NCI-H187 (cell line): ENCODE data around the gene SYVN1.
A peak's percentile ranks its signal among the peaks of the same experiment; 100 is the strongest.
"Not testable (repeated sequence)": the region's sequence is repeated elsewhere in the genome, so short reads cannot be mapped to it uniquely, and the experiment has no call there.

Source experiments
- DNase-seq, 2 experiments: peaks; one replicate each; lab custom pipeline; 2025; lab: John Stamatoyannopoulos, UW

SYVN1 gene

GRCh38 chr11:65134240-65134951, at the start of gene SYVN1:
Gene SYVN1 (minus strand): TSS chr11:65134519. CDS start chr11:65133601, 918 bp downstream.
- DNase-seq: peak; percentile 70 to 85

- DNase-seq: peak in 1 of 2 experiments; percentile 10
Observed at GRCh38 chr11:65183201-65183891, 49.0 kb upstream of the SYVN1 start.

DNA sequence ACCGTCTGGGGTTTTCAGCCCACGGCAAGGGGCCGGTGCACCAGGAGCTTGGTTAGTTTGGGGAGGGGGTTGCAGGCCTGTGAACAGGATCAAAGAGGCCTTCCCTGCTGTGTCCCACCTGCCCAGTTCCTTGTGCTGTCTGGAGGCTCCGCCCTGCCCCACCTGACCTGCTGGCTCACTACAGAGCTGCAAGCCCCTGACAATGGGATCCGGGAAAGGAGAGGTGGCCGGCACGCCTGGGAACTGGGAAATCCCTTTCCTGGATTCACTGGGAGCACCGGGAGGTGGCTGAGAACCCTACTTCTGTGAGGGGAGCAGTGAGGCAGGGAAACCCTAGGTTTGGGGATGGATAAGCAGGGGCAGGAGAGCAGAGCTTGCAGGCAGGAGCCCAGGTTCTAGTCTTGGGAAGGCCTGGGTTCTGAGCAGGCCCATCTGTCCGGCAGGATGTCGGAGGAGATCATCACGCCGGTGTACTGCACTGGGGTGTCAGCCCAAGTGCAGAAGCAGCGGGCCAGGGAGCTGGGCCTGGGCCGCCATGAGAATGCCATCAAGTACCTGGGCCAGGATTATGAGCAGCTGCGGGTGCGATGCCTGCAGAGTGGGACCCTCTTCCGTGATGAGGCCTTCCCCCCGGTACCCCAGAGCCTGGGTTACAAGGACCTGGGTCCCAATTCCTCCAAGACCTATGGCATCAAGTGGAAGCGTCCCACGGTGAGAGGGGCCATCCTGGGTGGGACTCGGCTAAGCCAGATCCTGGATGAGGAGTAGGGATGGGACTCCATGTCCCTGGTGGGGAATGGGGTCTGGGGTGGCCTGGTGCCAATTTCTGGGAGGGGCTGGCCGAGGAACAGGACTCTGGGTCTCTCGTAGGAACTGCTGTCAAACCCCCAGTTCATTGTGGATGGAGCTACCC, 48.2 kb upstream of the SYVN1 start:
- no peak for DNase-seq

GRCh38 chr11:65181569-65182257, 47.4 kb upstream of the SYVN1 start, which contains the start of gene CAPN1:
Gene CAPN1 (plus strand): TSS chr11:65181928. CDS start chr11:65182702, 774 bp downstream.
- DNase-seq: no peak

GRCh38 chr11:65180877-65181568, 46.7 kb upstream of the SYVN1 start:
- no peak for DNase-seq

- DNase-seq: not testable (repeated sequence)
Observed at GRCh38 chr11:65174571-65175010, 40.3 kb upstream of the SYVN1 start.

GRCh38 chr11:65172600-65172999, 38.3 kb upstream of the SYVN1 start:
- DNase-seq: no peak

DNA sequence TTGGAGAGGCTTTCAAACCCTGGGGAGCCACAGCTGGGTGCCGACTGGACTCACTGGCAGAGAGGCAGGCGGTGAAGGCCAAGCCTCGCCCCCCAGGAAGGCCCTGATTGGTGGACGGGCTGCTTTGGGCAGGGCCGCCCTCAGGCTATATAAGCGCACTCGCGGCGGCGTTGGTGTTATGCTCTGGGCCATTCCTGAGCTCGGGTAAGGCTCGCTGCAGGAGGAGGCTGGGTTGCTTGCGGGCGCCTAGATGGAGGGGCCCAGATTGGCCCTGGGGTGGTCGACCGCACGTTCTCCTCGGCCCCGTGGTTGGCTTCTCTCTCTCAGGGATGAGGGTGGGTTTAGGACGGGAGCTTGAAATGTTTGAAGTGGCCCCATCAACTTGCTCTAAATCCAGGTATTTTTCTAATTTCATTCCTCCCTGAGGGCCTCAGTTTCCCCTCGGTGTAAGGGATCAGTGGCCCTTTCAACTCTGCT, 35.8 kb upstream of the SYVN1 start, which contains the start of gene SPDYC:
SPDYC (plus strand) TSS at position 176 of the 477 bp plus-strand sequence. CDS start 1,125 bp downstream, outside the sequence.
- DNase-seq: no peak

- DNase-seq: no peak
Observed at GRCh38 chr11:65169164-65169641, 34.9 kb upstream of the SYVN1 start.

- no peak for DNase-seq
Observed at GRCh38 chr11:65167656-65168055, 33.3 kb upstream of the SYVN1 start.

DNA sequence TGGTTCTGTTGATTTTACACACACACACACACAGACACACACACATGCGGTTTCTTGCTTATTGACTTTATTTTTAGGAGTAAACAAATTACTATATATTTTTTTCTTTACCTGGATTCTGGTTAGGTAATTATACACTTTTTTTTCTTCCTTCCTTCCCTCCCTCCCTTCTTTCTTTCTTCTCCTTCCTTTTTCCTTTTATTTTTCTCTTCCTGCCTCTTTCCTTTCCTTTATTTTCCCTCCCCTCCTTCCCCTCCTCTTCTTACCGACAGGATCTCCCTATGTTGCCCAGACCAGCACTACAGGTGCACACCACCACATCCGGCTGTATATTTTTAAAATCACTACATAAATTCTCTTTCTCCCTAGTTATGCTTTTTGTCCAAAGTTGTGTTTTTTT, 32.6 kb upstream of the SYVN1 start:
- no peak for DNase-seq

- no peak for DNase-seq
Observed at GRCh38 chr11:65165410-65166317, 31.3 kb upstream of the SYVN1 start.

GRCh38 chr11:65163684-65164083, 29.4 kb upstream of the SYVN1 start:
- no peak for DNase-seq

GRCh38 chr11:65160643-65161042, 26.3 kb upstream of the SYVN1 start:
- DNase-seq: no peak

DNA sequence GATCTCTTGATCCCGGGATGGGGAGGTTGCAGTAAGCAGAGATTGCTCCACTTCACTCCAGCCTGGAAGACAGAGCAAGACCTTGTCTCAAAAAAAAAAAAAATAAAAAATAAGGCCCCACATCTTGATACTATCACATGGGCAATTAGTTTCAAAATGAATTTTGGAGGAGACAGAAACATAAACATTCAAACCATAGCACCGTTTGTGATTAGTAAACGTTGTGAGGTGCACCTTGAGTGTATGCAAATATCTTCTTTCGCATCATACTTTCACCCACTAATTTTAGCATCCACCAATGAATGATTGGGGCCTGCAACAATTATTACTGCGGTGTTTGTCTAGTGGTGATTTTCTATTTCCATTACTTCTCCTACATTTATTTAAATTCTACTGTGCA, 24.7 kb upstream of the SYVN1 start:
- DNase-seq: no peak

GRCh38 chr11:65157336-65157735, 23.0 kb upstream of the SYVN1 start:
- DNase-seq: no peak

- no peak for DNase-seq
Observed at GRCh38 chr11:65156926-65157325, 22.6 kb upstream of the SYVN1 start.

DNA sequence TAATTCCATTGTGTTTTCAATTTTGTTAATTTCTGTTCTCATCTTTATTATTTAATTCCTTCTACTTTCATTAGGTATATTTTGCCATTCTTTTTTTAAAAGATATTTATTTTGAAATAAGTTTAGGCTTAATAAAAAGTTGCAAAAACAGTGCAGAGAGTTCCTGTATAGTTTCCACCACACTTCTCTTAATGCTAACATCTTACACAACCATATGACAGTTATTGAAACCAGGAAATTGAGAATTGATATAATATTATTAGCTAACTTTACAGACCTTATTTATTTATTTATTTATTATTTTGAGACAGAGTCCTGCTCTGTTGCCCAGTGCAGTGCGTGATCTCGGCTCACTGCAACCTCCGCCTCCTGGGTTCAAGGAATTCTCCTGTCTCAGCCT, 21.9 kb upstream of the SYVN1 start:
- no peak for DNase-seq

- DNase-seq: no peak
Observed at GRCh38 chr11:65152122-65152521, 17.8 kb upstream of the SYVN1 start.
